Naive thymus-derived CD4-positive, alpha-beta T cell (primary cell): ENCODE results near the gene AKAP6. TPM values are rescaled to one million over a fixed set of nuclear protein-coding genes. Genes with fewer than 3 reads are reported as not detected.

Experiments
- ATAC-seq: fragments of 150-1000 bp; cut with Tn5 transposase; 2 replicates; pipeline ENCODE4 v1.10.0; 2021; ENCODE audit warnings: mild to moderate bottlenecking, moderate library complexity
- CTCF ChIA-PET: fragments of 350-600 bp; sonication (Branson Sonifier 250); formaldehyde crosslinking; loops from one replicate; lab custom pipeline; 2021; ENCODE audit warnings: antibody characterized with exemption; lab: Charles Lee
- POLR2A ChIA-PET: fragments of 350-600 bp; sonication (Branson Sonifier 250); formaldehyde crosslinking; loops from one replicate; lab custom pipeline; 2021; ENCODE audit warnings: antibody characterized with exemption, inconsistent platforms; lab: Charles Lee
- DNase-seq, 9 donors: peaks; one replicate each; pipeline versions ENCODE4 v3.0.0 to v3.0.0-alpha.2; 2020 to 2022; ENCODE audit warnings: mixed read lengths in 1 of 9
- H3K27ac ChIP-seq: one replicate; pipeline ENCODE4 v1.7.0; 2013; ENCODE audit warnings: mild to moderate bottlenecking, low read depth, low read length, moderate library complexity
- H3K27me3 ChIP-seq, 2 donors: one replicate each; pipeline ENCODE4 v1.7.0; 2013; ENCODE audit warnings: low read length in 2 of 2, mild to moderate bottlenecking in 2 of 2, moderate library complexity in 2 of 2; ENCODE audit not compliant: control insufficient read depth in 2 of 2, insufficient read depth in 2 of 2
- H3K36me3 ChIP-seq, 3 experiments: 1 replicate in 2 of 3; 2 replicates in 1 of 3; pipeline ENCODE4 v1.7.0; 2013; ENCODE audit warnings: low read length in 3 of 3, mild to moderate bottlenecking in 3 of 3, moderate library complexity in 1 of 3; ENCODE audit not compliant: insufficient read depth in 3 of 3, control insufficient read depth in 2 of 3
- H3K4me1 ChIP-seq, 2 donors: one replicate each; pipeline ENCODE4 v1.7.0; 2013; ENCODE audit warnings: low read length in 2 of 2, mild to moderate bottlenecking in 2 of 2, moderate library complexity in 1 of 2; ENCODE audit not compliant: control insufficient read depth in 2 of 2, insufficient read depth in 2 of 2
- H3K4me3 ChIP-seq: 2 replicates; pipeline ENCODE4 v1.7.0; 2013; ENCODE audit warnings: mild to moderate bottlenecking, low read length
- H3K9me3 ChIP-seq, 3 experiments: 1 replicate in 2 of 3; 2 replicates in 1 of 3; pipeline ENCODE4 v1.7.0; 2013; ENCODE audit warnings: low read length in 3 of 3; ENCODE audit not compliant: control insufficient read depth in 2 of 3
- H3K27ac Mint-ChIP-seq, 9 donors: one replicate each; pipeline ENCODE4 v1.8.0; 2020 to 2022; ENCODE audit warnings: mixed read lengths in 9 of 9, mild to moderate bottlenecking in 8 of 9, moderate library complexity in 5 of 9, inconsistent platforms in 2 of 9
- H3K27me3 Mint-ChIP-seq, 5 donors: one replicate each; pipeline ENCODE4 v1.8.0; 2021 to 2022; ENCODE audit warnings: mixed read lengths in 5 of 5, mild to moderate bottlenecking in 1 of 5
- H3K36me3 Mint-ChIP-seq, 5 donors: one replicate each; pipeline ENCODE4 v1.8.0; 2020 to 2022; ENCODE audit warnings: mixed read lengths in 5 of 5, mild to moderate bottlenecking in 3 of 5, inconsistent platforms in 1 of 5
- H3K4me1 Mint-ChIP-seq, 7 donors: one replicate each; pipeline ENCODE4 v1.8.0; 2020 to 2022; ENCODE audit warnings: mixed read lengths in 7 of 7, mild to moderate bottlenecking in 3 of 7, inconsistent platforms in 1 of 7
- H3K4me3 Mint-ChIP-seq, 10 donors: one replicate each; pipeline ENCODE4 v1.8.0; 2020 to 2022; ENCODE audit warnings: mild to moderate bottlenecking in 10 of 10, mixed read lengths in 10 of 10, moderate library complexity in 6 of 10, inconsistent platforms in 2 of 10
- H3K9me3 Mint-ChIP-seq, 11 donors: one replicate each; pipeline ENCODE4 v1.8.0; 2020 to 2022; ENCODE audit warnings: mixed read lengths in 11 of 11, mild to moderate bottlenecking in 4 of 11, inconsistent platforms in 1 of 11, moderate library complexity in 1 of 11
- intact Hi-C, 2 donors: fragments of 100-400 bp; cut with micrococcal nuclease; formaldehyde crosslinking; loops; one replicate each; pipeline ENCODE4 v1.15.1; 2023
- polyA plus RNA-seq, 2 donors: library from polyadenylated mRNA; unstranded; fragments of 300-500 nt; fragmentation: Illumina TruSeq; gene quantifications; one replicate each; pipeline ENCODE4 v1.2.3, GENCODE V29; 2021
- total RNA-seq, 6 experiments: library from RNA in 5 of 6; stranded (reverse) in 5 of 6; gene quantifications; 1 replicate in 5 of 6; 2 replicates in 1 of 6; pipeline ENCODE4 v1.2.3 and lab custom pipeline; 2021 to 2026

The AKAP6 gene
- total RNA-seq (1 to 10 TPM in 4 of 5 experiments, under 1 TPM in 1; 0.29 to 7.9 (median 5.4) TPM), polyA plus RNA-seq (1 to 10 TPM; 1.5 to 2.0 TPM), total RNA-seq (lab: John Stamatoyannopoulos, UW) (10.4 reads per million, percentile 36 among the genes with 10 or more reads in this experiment)

- DNase-seq (no peak), ATAC-seq (no peak)
- H3K4me3 Mint-ChIP-seq = no peak within 1 kb of the TSS
- no peak within 1 kb of the TSS for H3K27ac Mint-ChIP-seq
- H3K36me3 Mint-ChIP-seq = peaks cover 0 to 10% (median 0%) of the 10 kb centered on the region in 5 donors
- H3K36me3 ChIP-seq = no peaks in the 10 kb centered on the region
- no peak within 1 kb of the TSS for H3K27ac ChIP-seq
- no peaks in the 10 kb centered on the region for H3K4me1 ChIP-seq
- no peaks in the 10 kb centered on the region for H3K9me3 ChIP-seq
- peaks cover 0 to 20% (median 5%) of the 10 kb centered on the region in 11 donors for H3K9me3 Mint-ChIP-seq
- no peaks in the 10 kb centered on the region for H3K27me3 ChIP-seq
- CTCF ChIA-PET = no interaction called here
- intact Hi-C loops = no loop called here
- H3K27me3 Mint-ChIP-seq = peaks cover 0 to 6% (median 0%) of the 10 kb centered on the region in 5 donors
- H3K4me1 Mint-ChIP-seq = no peaks in the 10 kb centered on the region
- no peak within 1 kb of the TSS for H3K4me3 ChIP-seq
- POLR2A ChIA-PET = no interaction called here
Observed at GRCh38 chr14:32329146-32329545, at the start of gene AKAP6. Gene AKAP6 (plus strand): TSS chr14:32329298. CDS start chr14:32433494, 104,196 bp downstream.

- no peaks in the 10 kb centered on the region for H3K36me3 ChIP-seq
Observed at GRCh38 chr14:32286602-32287001, 42.5 kb upstream of the AKAP6 start.

GRCh38 chr14:32296366-32296765 lies 32.7 kb upstream of the AKAP6 start:
- Histone ChIP-seq H3K36me3 (no peaks in the 10 kb centered on the region), H3K9me3 (no peaks in the 10 kb centered on the region), H3K4me3 (no peak overlapping the region), H3K27ac (no peak overlapping the region), H3K27me3 (no peaks in the 10 kb centered on the region), H3K4me1 (no peaks in the 10 kb centered on the region)
- ATAC-seq = no peak
- H3K36me3 Mint-ChIP-seq = peaks cover 0 to 8% (median 6%) of the 10 kb centered on the region in 5 donors
- H3K9me3 Mint-ChIP-seq = peaks cover 0 to 6% (median 3%) of the 10 kb centered on the region in 11 donors
- ChIA-PET POLR2A (no interaction called here), CTCF (interaction anchor here (0.7 kb wide), 1 partner anchor 835 kb away, joined by 3 read pairs; no protein-coding TSS in a partner anchor)
- intact Hi-C loops = no loop called here
- no peak overlapping the region for H3K4me3 Mint-ChIP-seq
- no peaks in the 10 kb centered on the region for H3K27me3 Mint-ChIP-seq
- no peak overlapping the region for H3K27ac Mint-ChIP-seq
- DNase-seq = no peak
- no peaks in the 10 kb centered on the region for H3K4me1 Mint-ChIP-seq

More at GRCh38 chr14:32286602-32287001, 42.5 kb upstream of the AKAP6 start:
- H3K27me3 ChIP-seq = no peaks in the 10 kb centered on the region
- ChIA-PET CTCF (no interaction called here), POLR2A (no interaction called here)
- H3K9me3 ChIP-seq = no peaks in the 10 kb centered on the region
- DNase-seq (no peak), ATAC-seq (no peak)
- intact Hi-C loops = no loop called here
- H3K4me1 ChIP-seq = no peaks in the 10 kb centered on the region
- no peak overlapping the region for H3K27ac ChIP-seq
- Mint-ChIP-seq H3K4me1 (no peaks in the 10 kb centered on the region), H3K9me3 (peaks cover 3 to 46% (median 22%) of the 10 kb centered on the region in 11 donors), H3K36me3 (peaks cover 0 to 58% (median 52%) of the 10 kb centered on the region in 5 donors), H3K4me3 (no peak overlapping the region), H3K27ac (no peak overlapping the region), H3K27me3 (peaks cover 0 to 4% (median 0%) of the 10 kb centered on the region in 5 donors)
- no peak overlapping the region for H3K4me3 ChIP-seq

GRCh38 chr14:32298346-32298745 lies 30.8 kb upstream of the AKAP6 start:
- Mint-ChIP-seq H3K27me3 (no peaks in the 10 kb centered on the region), H3K36me3 (peaks cover 0 to 4% (median 0%) of the 10 kb centered on the region in 5 donors), H3K27ac (no peak overlapping the region), H3K4me3 (no peak overlapping the region), H3K4me1 (no peaks in the 10 kb centered on the region), H3K9me3 (no peaks in the 10 kb centered on the region)
- Histone ChIP-seq H3K27ac (no peak overlapping the region), H3K4me3 (no peak overlapping the region), H3K36me3 (no peaks in the 10 kb centered on the region), H3K27me3 (no peaks in the 10 kb centered on the region), H3K4me1 (no peaks in the 10 kb centered on the region), H3K9me3 (no peaks in the 10 kb centered on the region)
- ChIA-PET POLR2A (no interaction called here), CTCF (no interaction called here)
- DNase-seq (no peak), ATAC-seq (no peak)
- intact Hi-C loops = no loop called here

- H3K27ac Mint-ChIP-seq = no peak overlapping the region
- no peaks in the 10 kb centered on the region for H3K27me3 Mint-ChIP-seq
- H3K36me3 Mint-ChIP-seq = no peaks in the 10 kb centered on the region
- ChIA-PET CTCF (no interaction called here), POLR2A (no interaction called here)
- DNase-seq (no peak), ATAC-seq (no peak)
- Histone ChIP-seq H3K27me3 (no peaks in the 10 kb centered on the region), H3K4me3 (no peak overlapping the region), H3K36me3 (no peaks in the 10 kb centered on the region), H3K4me1 (no peaks in the 10 kb centered on the region), H3K9me3 (no peaks in the 10 kb centered on the region), H3K27ac (no peak overlapping the region)
- no peaks in the 10 kb centered on the region for H3K9me3 Mint-ChIP-seq
- H3K4me3 Mint-ChIP-seq = no peak overlapping the region
- intact Hi-C loops = no loop called here
- H3K4me1 Mint-ChIP-seq = no peaks in the 10 kb centered on the region
Observed at GRCh38 chr14:32300136-32300535, 29.0 kb upstream of the AKAP6 start.

GRCh38 chr14:32303865-32304264 lies 25.2 kb upstream of the AKAP6 start:
- Histone ChIP-seq H3K27ac (no peak overlapping the region), H3K4me1 (no peaks in the 10 kb centered on the region), H3K9me3 (no peaks in the 10 kb centered on the region), H3K27me3 (no peaks in the 10 kb centered on the region), H3K36me3 (no peaks in the 10 kb centered on the region), H3K4me3 (no peak overlapping the region)
- Mint-ChIP-seq H3K27ac (no peak overlapping the region), H3K27me3 (peaks cover 0 to 6% (median 0%) of the 10 kb centered on the region in 5 donors), H3K36me3 (peaks cover 0 to 3% (median 0%) of the 10 kb centered on the region in 5 donors), H3K4me1 (no peaks in the 10 kb centered on the region), H3K9me3 (no peaks in the 10 kb centered on the region), H3K4me3 (no peak overlapping the region)
- ChIA-PET POLR2A (no interaction called here), CTCF (no interaction called here)
- intact Hi-C loops = no loop called here
- DNase-seq (no peak), ATAC-seq (no peak)

GRCh38 chr14:32304296-32304695 lies 24.8 kb upstream of the AKAP6 start:
- no peaks in the 10 kb centered on the region for H3K4me1 Mint-ChIP-seq
- H3K27me3 Mint-ChIP-seq = peaks cover 0 to 8% (median 0%) of the 10 kb centered on the region in 5 donors
- no peak overlapping the region for H3K4me3 Mint-ChIP-seq
- no peaks in the 10 kb centered on the region for H3K9me3 ChIP-seq
- H3K36me3 ChIP-seq = no peaks in the 10 kb centered on the region
- H3K4me3 ChIP-seq = no peak overlapping the region
- DNase-seq = no peak
- no peak overlapping the region for H3K27ac Mint-ChIP-seq
- no peak overlapping the region for H3K27ac ChIP-seq
- no peaks in the 10 kb centered on the region for H3K9me3 Mint-ChIP-seq
- H3K36me3 Mint-ChIP-seq = peaks cover 0 to 5% (median 0%) of the 10 kb centered on the region in 5 donors
- no peaks in the 10 kb centered on the region for H3K4me1 ChIP-seq
- intact Hi-C loops = no loop called here
- H3K27me3 ChIP-seq = no peaks in the 10 kb centered on the region
- no peak for ATAC-seq
- ChIA-PET CTCF (no interaction called here), POLR2A (no interaction called here)
